ENCODE results near the gene SSH2. TPM values are rescaled to one million over a fixed set of nuclear protein-coding genes. Genes with fewer than 3 reads are reported as not detected.
"Not testable (repeated sequence)": the region's sequence is repeated elsewhere in the genome, so short reads cannot be mapped to it uniquely, and the experiment has no call there.

Gene SSH2
- total RNA-seq, 1 donor from 2014 or later, result 9.8 TPM

- no peak for TF ChIP-seq CTCF (IDR thresholded peaks at IDR 0.05; ENCODE audit: insufficient read depth, low read length, poor library complexity, severe bottlenecking)
- no peak for DNase-seq (ENCODE audit: low read depth)
- Histone ChIP-seq H3K4me3 (ENCODE audit: low read depth, low read length) (no peak overlapping the region), H3K36me3 (ENCODE audit: control insufficient read depth, insufficient read depth, low read length) (no peaks in the 10 kb centered on the region), H3K27me3 (ENCODE audit: control insufficient read depth, insufficient read depth, low read length) (no peaks in the 10 kb centered on the region)
Measured at GRCh38 chr17:29682987-29683386, 247.0 kb downstream of the SSH2 start.

- Histone ChIP-seq H3K4me3 (ENCODE audit: low read depth, low read length) (no peak overlapping the region), H3K36me3 (ENCODE audit: control insufficient read depth, insufficient read depth, low read length) (no peaks in the 10 kb centered on the region), H3K27me3 (ENCODE audit: control insufficient read depth, insufficient read depth, low read length) (no peaks in the 10 kb centered on the region)
- DNase-seq (ENCODE audit: low read depth), result no peak
- no peak for TF ChIP-seq CTCF (IDR thresholded peaks at IDR 0.05; ENCODE audit: insufficient read depth, low read length, poor library complexity, severe bottlenecking)
Measured at GRCh38 chr17:29682054-29682453, 248.0 kb downstream of the SSH2 start.

GRCh38 chr17:29677824-29678223, 252.2 kb downstream of the SSH2 start:
- no peak for DNase-seq (ENCODE audit: low read depth)
- no peak overlapping the region for H3K4me3 ChIP-seq (ENCODE audit: low read depth, low read length)
- H3K36me3 ChIP-seq (ENCODE audit: control insufficient read depth, insufficient read depth, low read length), result no peaks in the 10 kb centered on the region
- H3K27me3 ChIP-seq (ENCODE audit: control insufficient read depth, insufficient read depth, low read length), result no peaks in the 10 kb centered on the region
- no peak for TF ChIP-seq CTCF (IDR thresholded peaks at IDR 0.05; ENCODE audit: insufficient read depth, low read length, poor library complexity, severe bottlenecking)

GRCh38 chr17:29677221-29677791, 252.7 kb downstream of the SSH2 start:
- TF ChIP-seq CTCF (IDR thresholded peaks at IDR 0.05; ENCODE audit: insufficient read depth, low read length, poor library complexity, severe bottlenecking), result no peak
- H3K27me3 ChIP-seq (ENCODE audit: control insufficient read depth, insufficient read depth, low read length), result no peaks in the 10 kb centered on the region
- no peak overlapping the region for H3K4me3 ChIP-seq (ENCODE audit: low read depth, low read length)
- no peaks in the 10 kb centered on the region for H3K36me3 ChIP-seq (ENCODE audit: control insufficient read depth, insufficient read depth, low read length)
- no peak for DNase-seq (ENCODE audit: low read depth)

- not testable (repeated sequence) for H3K4me3 ChIP-seq (ENCODE audit: low read depth, low read length); H3K36me3 ChIP-seq (ENCODE audit: control insufficient read depth, insufficient read depth, low read length)
Measured at GRCh38 chr17:29675961-29676360, 254.1 kb downstream of the SSH2 start.

GRCh38 chr17:29674281-29674680, 255.7 kb downstream of the SSH2 start:
- no peak for DNase-seq (ENCODE audit: low read depth)
- H3K27me3 ChIP-seq (ENCODE audit: control insufficient read depth, insufficient read depth, low read length), result no peaks in the 10 kb centered on the region
- no peak overlapping the region for H3K4me3 ChIP-seq (ENCODE audit: low read depth, low read length)
- TF ChIP-seq CTCF (IDR thresholded peaks at IDR 0.05; ENCODE audit: insufficient read depth, low read length, poor library complexity, severe bottlenecking), result no peak
- no peaks in the 10 kb centered on the region for H3K36me3 ChIP-seq (ENCODE audit: control insufficient read depth, insufficient read depth, low read length)

More at GRCh38 chr17:29675961-29676360, 254.1 kb downstream of the SSH2 start:
- DNase-seq (ENCODE audit: low read depth); H3K27me3 ChIP-seq (ENCODE audit: control insufficient read depth, insufficient read depth, low read length): not testable (repeated sequence)

All from kidney epithelial cell (primary cell).